ENCODE data around the gene CARD6.
"Not testable (repeated sequence)": the region's sequence is repeated elsewhere in the genome, so short reads cannot be mapped to it uniquely, and the experiment has no call there.

Gene CARD6

GRCh38 chr5:40871177-40871576 is 30.0 kb downstream of the CARD6 start:
- WGBS: 48% methylated on average over 4 of the region's 4 CpGs
- Histone ChIP-seq H2AK5ac (ENCODE audit: low read length, severe bottlenecking) (no peak overlapping the region), H3K79me1 (replicated peaks; ENCODE audit: low read length, poor library complexity, severe bottlenecking) (no peaks in the 10 kb centered on the region)

DNA sequence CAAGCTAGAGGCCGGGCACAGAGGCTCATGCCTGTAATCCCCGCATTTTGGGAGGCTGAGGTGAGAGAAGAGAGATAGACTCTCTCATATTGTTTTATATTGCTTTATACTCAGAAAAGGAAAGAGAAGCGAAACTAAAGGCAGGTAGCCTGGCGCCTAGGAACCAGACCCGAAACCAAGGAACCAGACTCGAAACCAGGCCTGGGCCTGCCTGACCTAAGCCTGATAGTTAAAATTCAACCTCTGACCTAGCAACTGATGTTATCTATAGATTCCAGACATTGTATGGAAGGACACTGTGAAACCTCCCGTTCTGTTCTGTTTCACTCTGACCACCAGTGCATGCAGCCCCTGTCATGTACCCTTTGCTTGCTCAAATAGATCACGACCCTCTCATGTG is 31.1 kb downstream of the CARD6 start:
- not testable (repeated sequence) for H3K14ac ChIP-seq (ENCODE audit: low read length in 2 of 2); H3K27ac ChIP-seq (ENCODE audit: low read length, poor library complexity, severe bottlenecking); H3K4ac ChIP-seq (ENCODE audit: low read depth in 1 of 2, low read length in 2 of 2); H4K91ac ChIP-seq (ENCODE audit: low read length); H3K4me2 ChIP-seq (ENCODE audit: low read length, poor library complexity, severe bottlenecking); H2AFZ ChIP-seq (ENCODE audit: low read depth, low read length); H2BK5ac ChIP-seq (ENCODE audit: low read depth, low read length, poor library complexity, severe bottlenecking); H3K9ac ChIP-seq (ENCODE audit: low read length); H3K18ac ChIP-seq (ENCODE audit: low read depth in 1 of 2, low read length in 2 of 2); DNase-seq; H3K4me1 ChIP-seq (ENCODE audit: control insufficient read depth, insufficient read depth, low read depth, low read length); H2BK120ac ChIP-seq (ENCODE audit: low read depth, low read length); H4K8ac ChIP-seq (ENCODE audit: low read length); H2BK15ac ChIP-seq (ENCODE audit: low read depth, poor library complexity, severe bottlenecking); H3K23ac ChIP-seq (ENCODE audit: low read length in 2 of 2); H2BK12ac ChIP-seq (ENCODE audit: low read length in 2 of 2); H3K4me3 ChIP-seq (ENCODE audit: insufficient read depth in 1 of 2, low read depth in 1 of 2, low read length in 2 of 2); H2AK5ac ChIP-seq (ENCODE audit: low read length, severe bottlenecking); H3K9me3 ChIP-seq (ENCODE audit: control insufficient read depth, low read length); H3K27me3 ChIP-seq (ENCODE audit: control insufficient read depth in 1 of 2, insufficient read depth in 1 of 2, low read length in 2 of 2); H3K79me1 ChIP-seq (replicated peaks; ENCODE audit: low read length, poor library complexity, severe bottlenecking); H3K36me3 ChIP-seq (ENCODE audit: control insufficient read depth in 1 of 2, insufficient read depth in 2 of 2, low read depth in 1 of 2, low read length in 2 of 2)
- WGBS: 81% methylated on average over 8 of the region's 8 CpGs

More at GRCh38 chr5:40871177-40871576, 30.0 kb downstream of the CARD6 start:
- H4K91ac ChIP-seq (ENCODE audit: low read length): no peak overlapping the region
- DNase-seq: no peak
- no peak overlapping the region for H2BK12ac ChIP-seq (ENCODE audit: low read length in 2 of 2)
- H2AFZ ChIP-seq (ENCODE audit: low read depth, low read length): no peak overlapping the region
- no peak overlapping the region for H4K8ac ChIP-seq (ENCODE audit: low read length)
- H3K27ac ChIP-seq (ENCODE audit: low read length, poor library complexity, severe bottlenecking): no peak overlapping the region
- no peak overlapping the region for H3K4me3 ChIP-seq (ENCODE audit: insufficient read depth in 1 of 2, low read depth in 1 of 2, low read length in 2 of 2)
- H2BK15ac ChIP-seq (ENCODE audit: low read depth, poor library complexity, severe bottlenecking): no peak overlapping the region
- no peaks in the 10 kb centered on the region for H3K4me1 ChIP-seq (ENCODE audit: control insufficient read depth, insufficient read depth, low read depth, low read length)
- H3K9ac ChIP-seq (ENCODE audit: low read length): no peak overlapping the region
- H3K27me3 ChIP-seq (ENCODE audit: control insufficient read depth in 1 of 2, insufficient read depth in 1 of 2, low read length in 2 of 2): no peaks in the 10 kb centered on the region
- H2BK120ac ChIP-seq (ENCODE audit: low read depth, low read length): no peak overlapping the region
- no peak overlapping the region for H3K4me2 ChIP-seq (ENCODE audit: low read length, poor library complexity, severe bottlenecking)
- H3K14ac ChIP-seq (ENCODE audit: low read length in 2 of 2): no peak overlapping the region
- no peaks in the 10 kb centered on the region for H3K36me3 ChIP-seq (ENCODE audit: control insufficient read depth in 1 of 2, insufficient read depth in 2 of 2, low read depth in 1 of 2, low read length in 2 of 2)
- H3K9me3 ChIP-seq (ENCODE audit: control insufficient read depth, low read length): no peaks in the 10 kb centered on the region
- H3K18ac ChIP-seq (ENCODE audit: low read depth in 1 of 2, low read length in 2 of 2): no peak overlapping the region
- H3K4ac ChIP-seq (ENCODE audit: low read depth in 1 of 2, low read length in 2 of 2): no peak overlapping the region
- H2BK5ac ChIP-seq (ENCODE audit: low read depth, low read length, poor library complexity, severe bottlenecking): no peak overlapping the region
- H3K23ac ChIP-seq (ENCODE audit: low read length in 2 of 2): no peak overlapping the region

DNA sequence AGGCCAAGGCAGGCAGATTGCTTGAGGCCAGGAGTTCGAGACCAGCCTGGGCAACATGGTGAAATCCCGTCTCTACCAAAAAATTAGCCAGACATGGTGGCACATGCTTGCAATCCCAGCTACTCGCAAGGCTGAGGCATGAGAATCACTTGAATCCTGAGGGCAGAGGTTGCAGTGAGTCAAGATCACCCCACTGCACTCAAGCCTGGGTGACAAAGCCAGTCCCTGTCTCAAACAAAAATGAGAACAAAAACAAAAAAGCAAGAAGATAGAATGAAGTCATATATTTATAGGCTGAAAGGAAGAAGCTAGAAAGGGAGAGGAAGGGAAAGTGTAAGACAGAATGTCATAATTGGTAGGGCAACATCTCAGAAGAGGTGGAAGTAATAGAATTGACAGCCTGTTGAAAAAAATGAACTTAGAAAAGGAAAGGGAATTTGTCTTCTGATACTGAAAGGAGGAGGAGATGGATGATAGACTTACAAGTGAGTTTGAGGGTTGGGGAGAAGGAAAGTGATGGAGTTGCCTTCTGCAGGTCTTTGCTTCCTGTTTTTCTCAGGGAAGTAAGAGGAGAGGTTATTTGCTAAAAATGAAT is 32.2 kb downstream of the CARD6 start:
- 89% methylated on average over 3 of the region's 3 CpGs for WGBS
- H2BK12ac ChIP-seq (ENCODE audit: low read length in 2 of 2): no peak overlapping the region
- no peak overlapping the region for H2BK120ac ChIP-seq (ENCODE audit: low read depth, low read length)
- H3K27me3 ChIP-seq (ENCODE audit: control insufficient read depth in 1 of 2, insufficient read depth in 1 of 2, low read length in 2 of 2): no peaks in the 10 kb centered on the region
- H3K23ac ChIP-seq (ENCODE audit: low read length in 2 of 2): no peak overlapping the region
- H3K9ac ChIP-seq (ENCODE audit: low read length): no peak overlapping the region
- no peak overlapping the region for H2BK5ac ChIP-seq (ENCODE audit: low read depth, low read length, poor library complexity, severe bottlenecking)
- no peak overlapping the region for H3K4me2 ChIP-seq (ENCODE audit: low read length, poor library complexity, severe bottlenecking)
- no peak overlapping the region for H3K27ac ChIP-seq (ENCODE audit: low read length, poor library complexity, severe bottlenecking)
- no peak overlapping the region for H4K91ac ChIP-seq (ENCODE audit: low read length)
- no peaks in the 10 kb centered on the region for H3K4me1 ChIP-seq (ENCODE audit: control insufficient read depth, insufficient read depth, low read depth, low read length)
- no peak overlapping the region for H3K4ac ChIP-seq (ENCODE audit: low read depth in 1 of 2, low read length in 2 of 2)
- H3K14ac ChIP-seq (ENCODE audit: low read length in 2 of 2): no peak overlapping the region
- H3K4me3 ChIP-seq (ENCODE audit: insufficient read depth in 1 of 2, low read depth in 1 of 2, low read length in 2 of 2): no peak overlapping the region
- no peaks in the 10 kb centered on the region for H3K36me3 ChIP-seq (ENCODE audit: control insufficient read depth in 1 of 2, insufficient read depth in 2 of 2, low read depth in 1 of 2, low read length in 2 of 2)
- no peak overlapping the region for H3K18ac ChIP-seq (ENCODE audit: low read depth in 1 of 2, low read length in 2 of 2)
- H2BK15ac ChIP-seq (ENCODE audit: low read depth, poor library complexity, severe bottlenecking): no peak overlapping the region
- no peaks in the 10 kb centered on the region for H3K79me1 ChIP-seq (replicated peaks; ENCODE audit: low read length, poor library complexity, severe bottlenecking)
- H2AK5ac ChIP-seq (ENCODE audit: low read length, severe bottlenecking): no peak overlapping the region
- no peak overlapping the region for H4K8ac ChIP-seq (ENCODE audit: low read length)
- DNase-seq: no peak
- no peaks in the 10 kb centered on the region for H3K9me3 ChIP-seq (ENCODE audit: control insufficient read depth, low read length)
- no peak overlapping the region for H2AFZ ChIP-seq (ENCODE audit: low read depth, low read length)

GRCh38 chr5:40875958-40876357 is 34.8 kb downstream of the CARD6 start:
- no peak overlapping the region for H2AFZ ChIP-seq (ENCODE audit: low read depth, low read length)
- H2BK12ac ChIP-seq (ENCODE audit: low read length in 2 of 2): no peak overlapping the region
- H3K36me3 ChIP-seq (ENCODE audit: control insufficient read depth in 1 of 2, insufficient read depth in 2 of 2, low read depth in 1 of 2, low read length in 2 of 2): no peaks in the 10 kb centered on the region
- H4K8ac ChIP-seq (ENCODE audit: low read length): no peak overlapping the region
- no peak overlapping the region for H2BK15ac ChIP-seq (ENCODE audit: low read depth, poor library complexity, severe bottlenecking)
- H3K9ac ChIP-seq (ENCODE audit: low read length): no peak overlapping the region
- no peak overlapping the region for H4K91ac ChIP-seq (ENCODE audit: low read length)
- no peak overlapping the region for H3K27ac ChIP-seq (ENCODE audit: low read length, poor library complexity, severe bottlenecking)
- no peaks in the 10 kb centered on the region for H3K79me1 ChIP-seq (replicated peaks; ENCODE audit: low read length, poor library complexity, severe bottlenecking)
- no peaks in the 10 kb centered on the region for H3K27me3 ChIP-seq (ENCODE audit: control insufficient read depth in 1 of 2, insufficient read depth in 1 of 2, low read length in 2 of 2)
- no peak overlapping the region for H2BK5ac ChIP-seq (ENCODE audit: low read depth, low read length, poor library complexity, severe bottlenecking)
- H3K4me3 ChIP-seq (ENCODE audit: insufficient read depth in 1 of 2, low read depth in 1 of 2, low read length in 2 of 2): no peak overlapping the region
- H3K4me1 ChIP-seq (ENCODE audit: control insufficient read depth, insufficient read depth, low read depth, low read length): no peaks in the 10 kb centered on the region
- H3K4ac ChIP-seq (ENCODE audit: low read depth in 1 of 2, low read length in 2 of 2): no peak overlapping the region
- no peaks in the 10 kb centered on the region for H3K9me3 ChIP-seq (ENCODE audit: control insufficient read depth, low read length)
- no peak overlapping the region for H2AK5ac ChIP-seq (ENCODE audit: low read length, severe bottlenecking)
- H3K14ac ChIP-seq (ENCODE audit: low read length in 2 of 2): no peak overlapping the region
- no peak overlapping the region for H3K18ac ChIP-seq (ENCODE audit: low read depth in 1 of 2, low read length in 2 of 2)
- WGBS: 79% methylated on average over 3 of the region's 3 CpGs
- H3K23ac ChIP-seq (ENCODE audit: low read length in 2 of 2): no peak overlapping the region
- H3K4me2 ChIP-seq (ENCODE audit: low read length, poor library complexity, severe bottlenecking): no peak overlapping the region
- DNase-seq: no peak
- no peak overlapping the region for H2BK120ac ChIP-seq (ENCODE audit: low read depth, low read length)

All from mesenchymal stem cell (in vitro differentiated cells and primary cell).